Activated CD4-positive, alpha-beta memory T cell treated with anti-CD3 and anti-CD28 coated beads, Interleukin-2, amount 10 ng/mL, durations not matched to agents 7 days and 5 days (primary cell): ENCODE results near the gene TDRD10. TPM values are rescaled to one million over a fixed set of nuclear protein-coding genes. Genes with fewer than 3 reads are reported as not detected.

Experiments used
- CTCF ChIA-PET: fragments of 350-600 bp; sonication (Branson Sonifier 250); formaldehyde crosslinking; loops from one replicate; lab custom pipeline; 2021; ENCODE audit warnings: antibody characterized with exemption, inconsistent platforms; lab: Charles Lee
- POLR2A ChIA-PET: fragments of 350-600 bp; sonication (Branson Sonifier 250); formaldehyde crosslinking; loops from one replicate; lab custom pipeline; 2021; ENCODE audit warnings: antibody characterized with exemption; lab: Charles Lee
- DNase-seq: peaks from one replicate; pipeline ENCODE4 v3.0.0-alpha.2; 2020
- H3K27ac Mint-ChIP-seq: one replicate; pipeline ENCODE4 v1.8.0; 2021; ENCODE audit warnings: mild to moderate bottlenecking, mixed read lengths
- H3K27me3 Mint-ChIP-seq: one replicate; pipeline ENCODE4 v1.8.0; 2021; ENCODE audit warnings: mixed read lengths
- H3K36me3 Mint-ChIP-seq: one replicate; pipeline ENCODE4 v1.8.0; 2021; ENCODE audit warnings: low read depth, mixed read lengths
- H3K4me1 Mint-ChIP-seq: one replicate; pipeline ENCODE4 v1.8.0; 2021; ENCODE audit warnings: mixed read lengths
- H3K4me3 Mint-ChIP-seq: one replicate; pipeline ENCODE4 v1.8.0; 2021; ENCODE audit warnings: mild to moderate bottlenecking, mixed read lengths
- H3K9me3 Mint-ChIP-seq: one replicate; pipeline ENCODE4 v1.8.0; 2021; ENCODE audit warnings: mixed read lengths
- total RNA-seq, 2 experiments: library from RNA; stranded (reverse); gene quantifications; one replicate each; pipeline ENCODE4 v1.2.3, GENCODE V29; 2021

Gene TDRD10
- total RNA-seq, 2 experiments from 2014 or later = not detected

DNA sequence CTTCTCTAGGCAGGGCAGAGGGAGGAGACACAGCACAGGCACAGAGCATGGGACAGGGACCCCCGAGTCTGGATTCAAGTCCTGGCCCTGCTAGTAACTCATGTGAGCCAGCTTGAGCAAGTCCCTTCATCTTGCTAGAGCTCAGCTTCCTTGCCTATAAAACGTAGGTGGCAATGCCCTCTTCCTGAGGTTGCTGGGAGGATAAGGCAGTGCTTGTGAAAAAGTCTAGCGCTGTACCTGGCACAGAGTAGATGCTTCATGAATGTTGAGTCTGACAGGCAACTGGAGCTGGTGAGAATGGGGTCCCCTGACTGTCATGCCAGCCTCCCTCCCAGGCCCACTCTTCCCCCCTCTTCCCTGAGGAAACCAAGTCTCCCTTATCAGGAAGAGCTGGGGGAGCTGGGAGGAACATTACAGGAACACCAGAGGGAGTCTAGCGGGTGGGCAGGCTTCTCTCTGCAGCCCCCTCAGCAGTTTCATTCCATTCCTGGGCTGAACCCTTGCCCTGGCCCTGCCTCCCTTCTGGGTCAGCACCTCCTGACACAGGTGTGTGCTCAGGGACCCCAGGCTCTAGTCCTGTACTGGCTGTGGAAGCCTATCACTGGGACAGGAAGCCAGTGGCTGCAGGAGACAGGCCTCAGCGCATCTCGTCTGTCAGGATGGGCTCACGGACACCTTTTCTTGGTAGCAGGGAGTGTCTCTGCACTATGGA is 75.5 kb downstream of the TDRD10 start:
- ChIA-PET POLR2A (interaction anchor here (0.6 to 1.9 kb wide), 4 partner anchors 9 to 36 kb away, joined by 3 to 6 read pairs (median 4); no protein-coding TSS in a partner anchor), CTCF (interaction anchor here (0.6 to 1.4 kb wide), 2 partner anchors 18 to 49 kb away, joined by 3 to 4 read pairs; no protein-coding TSS in a partner anchor)
- Mint-ChIP-seq H3K4me1 (peaks cover 3% of the 10 kb centered on the region), H3K27ac (no peak overlapping the region), H3K9me3 (no peaks in the 10 kb centered on the region), H3K27me3 (peaks cover 5% of the 10 kb centered on the region), H3K4me3 (no peak overlapping the region), H3K36me3 (peaks cover 40% of the 10 kb centered on the region)
- no peak for DNase-seq

GRCh38 chr1:154578058-154578418 is 76.0 kb downstream of the TDRD10 start:
- DNase-seq = no peak
- Mint-ChIP-seq H3K9me3 (no peaks in the 10 kb centered on the region), H3K4me3 (no peak overlapping the region), H3K4me1 (peaks cover 3% of the 10 kb centered on the region), H3K27me3 (peaks cover 5% of the 10 kb centered on the region), H3K36me3 (peaks cover 46% of the 10 kb centered on the region), H3K27ac (no peak overlapping the region)
- ChIA-PET POLR2A (interaction anchor here (0.6 to 1.9 kb wide), 3 partner anchors 10 to 35 kb away, joined by 3 to 6 read pairs (median 5); no protein-coding TSS in a partner anchor), CTCF (interaction anchor here (0.6 to 1.4 kb wide), 2 partner anchors 18 to 48 kb away, joined by 3 to 4 read pairs; no protein-coding TSS in a partner anchor)

DNA sequence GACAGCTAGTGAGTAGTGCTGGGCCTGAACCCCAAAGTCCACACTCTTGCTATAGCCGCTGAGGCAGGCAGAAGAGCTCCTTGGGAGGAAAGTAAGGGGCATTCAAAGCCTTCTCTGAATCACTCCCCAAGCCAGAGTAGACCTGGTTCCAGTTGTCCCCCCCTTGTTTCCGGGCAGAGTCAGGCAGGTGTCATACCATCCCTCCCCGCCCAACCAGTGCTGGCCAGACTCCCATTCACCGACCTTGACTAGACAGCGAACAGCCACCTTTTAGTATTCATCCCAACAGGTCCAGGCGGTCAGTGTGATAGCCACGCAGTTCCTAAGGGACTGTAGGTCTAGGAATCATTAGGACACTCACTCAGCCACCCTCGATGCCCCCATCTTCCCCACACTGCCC is 77.4 kb downstream of the TDRD10 start:
- Mint-ChIP-seq H3K36me3 (peaks cover 59% of the 10 kb centered on the region), H3K9me3 (no peaks in the 10 kb centered on the region), H3K4me3 (no peak overlapping the region), H3K4me1 (peaks cover 6% of the 10 kb centered on the region), H3K27ac (no peak overlapping the region), H3K27me3 (peaks cover 2% of the 10 kb centered on the region)
- no peak for DNase-seq
- ChIA-PET CTCF (no interaction called here), POLR2A (interaction anchor here (1.9 kb wide), 1 partner anchor 16 kb away, joined by 5 read pairs; no protein-coding TSS in a partner anchor)

GRCh38 chr1:154581766-154582165 is 79.7 kb downstream of the TDRD10 start:
- Mint-ChIP-seq H3K27ac (no peak overlapping the region), H3K36me3 (peaks cover 83% of the 10 kb centered on the region), H3K4me3 (no peak overlapping the region), H3K4me1 (peaks cover 18% of the 10 kb centered on the region), H3K27me3 (no peaks in the 10 kb centered on the region), H3K9me3 (no peaks in the 10 kb centered on the region)
- ChIA-PET CTCF (no interaction called here), POLR2A (no interaction called here)
- DNase-seq = no peak

DNA sequence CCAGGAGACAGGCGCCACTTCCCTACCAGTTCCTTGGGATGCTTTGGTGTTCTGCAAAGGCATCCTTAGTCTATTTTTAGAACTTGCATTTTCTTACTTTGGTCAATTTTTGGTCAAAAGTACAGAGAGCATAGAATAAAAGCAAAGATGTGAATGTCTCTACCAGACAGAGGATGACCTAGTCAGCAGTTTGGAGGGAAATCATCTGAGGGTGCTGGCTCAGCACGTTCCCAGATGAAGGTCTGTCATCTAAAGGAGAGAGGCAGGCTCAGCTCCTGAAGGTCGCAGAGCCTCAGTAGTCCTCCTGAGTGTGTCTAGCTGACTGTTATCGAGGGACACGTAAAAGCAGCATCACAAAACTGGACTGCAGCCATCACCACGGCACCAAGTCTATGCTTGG is 80.9 kb downstream of the TDRD10 start:
- DNase-seq = no peak
- CTCF ChIA-PET = no interaction called here
- H3K27ac Mint-ChIP-seq = no peak overlapping the region
- H3K27me3 Mint-ChIP-seq = no peaks in the 10 kb centered on the region
- H3K4me1 Mint-ChIP-seq = peaks cover 23% of the 10 kb centered on the region
- POLR2A ChIA-PET = no interaction called here
- H3K36me3 Mint-ChIP-seq = peaks cover 93% of the 10 kb centered on the region
- no peak overlapping the region for H3K4me3 Mint-ChIP-seq
- no peaks in the 10 kb centered on the region for H3K9me3 Mint-ChIP-seq

DNA sequence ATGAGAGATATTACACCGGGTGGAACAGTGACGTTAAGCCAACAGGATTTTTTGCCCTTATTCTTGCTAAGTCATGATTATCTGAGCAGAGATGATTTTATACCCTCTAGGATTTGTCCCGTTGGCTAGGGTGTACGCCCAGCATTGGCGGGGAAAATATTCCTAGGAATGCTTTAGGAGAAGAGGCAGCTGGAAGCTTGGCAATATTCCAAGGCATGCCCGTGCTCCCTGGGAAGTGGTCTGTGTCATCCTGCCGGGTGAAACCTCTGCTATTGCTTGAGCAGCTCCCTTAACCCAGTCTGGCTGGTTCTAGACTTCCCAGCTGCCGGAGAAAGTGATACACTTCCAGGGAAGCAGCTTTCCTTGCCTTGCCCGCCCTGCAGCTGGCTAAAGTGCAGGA is 81.8 kb downstream of the TDRD10 start:
- H3K27me3 Mint-ChIP-seq = no peaks in the 10 kb centered on the region
- H3K27ac Mint-ChIP-seq = no peak overlapping the region
- peaks cover 25% of the 10 kb centered on the region for H3K4me1 Mint-ChIP-seq
- no peaks in the 10 kb centered on the region for H3K9me3 Mint-ChIP-seq
- no peak overlapping the region for H3K4me3 Mint-ChIP-seq
- ChIA-PET POLR2A (interaction anchor here (1.0 kb wide), 1 partner anchor 21 kb away, joined by 3 read pairs; no protein-coding TSS in a partner anchor), CTCF (no interaction called here)
- peaks cover 95% of the 10 kb centered on the region for H3K36me3 Mint-ChIP-seq
- no peak for DNase-seq

DNA sequence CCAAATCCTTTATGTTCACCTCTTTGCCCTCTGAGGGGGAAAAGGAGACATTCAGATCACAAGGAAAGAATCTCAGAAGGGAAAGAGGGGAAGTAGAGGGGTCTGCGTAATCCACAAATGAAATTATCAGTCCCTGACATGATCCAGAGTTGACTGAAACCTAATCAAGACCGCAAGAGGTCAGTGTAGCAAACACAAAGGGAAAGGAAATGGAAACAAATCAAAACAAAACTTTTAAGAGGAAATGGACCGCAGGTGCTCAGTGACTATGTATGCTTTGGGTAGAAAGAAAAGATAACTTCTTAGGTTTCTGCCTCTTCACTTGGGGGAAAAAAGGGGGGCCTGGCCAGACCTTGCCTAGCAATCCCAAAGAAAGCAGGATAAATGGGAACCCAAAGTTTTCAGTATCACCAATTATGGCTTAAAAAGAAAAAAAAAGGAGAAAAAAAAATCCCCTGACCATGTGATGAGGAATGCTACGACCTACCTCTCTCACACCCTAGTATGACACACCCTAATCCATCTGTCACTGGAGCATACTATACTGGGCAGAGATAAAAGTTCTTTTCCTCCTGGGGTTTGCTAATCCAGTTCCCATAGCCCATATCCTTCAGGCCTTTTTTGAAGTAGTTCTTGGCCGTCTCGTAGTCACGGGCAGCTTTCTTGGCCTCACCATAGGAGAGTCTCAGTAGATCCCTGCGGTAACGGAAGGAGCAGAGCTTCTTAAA is 82.4 kb downstream of the TDRD10 start:
- Mint-ChIP-seq H3K9me3 (no peaks in the 10 kb centered on the region), H3K27ac (peak overlapping the region; percentile 47), H3K27me3 (no peaks in the 10 kb centered on the region), H3K36me3 (peaks cover 95% of the 10 kb centered on the region), H3K4me1 (peaks cover 25% of the 10 kb centered on the region), H3K4me3 (no peak overlapping the region)
- no peak for DNase-seq
- CTCF ChIA-PET = no interaction called here
- POLR2A ChIA-PET = interaction anchor here (1.0 kb wide), 1 partner anchor 21 kb away, joined by 3 read pairs; no protein-coding TSS in a partner anchor

- Mint-ChIP-seq H3K27me3 (no peaks in the 10 kb centered on the region), H3K4me1 (peaks cover 25% of the 10 kb centered on the region), H3K36me3 (peaks cover 95% of the 10 kb centered on the region), H3K9me3 (no peaks in the 10 kb centered on the region), H3K4me3 (no peak overlapping the region), H3K27ac (no peak overlapping the region)
- CTCF ChIA-PET = no interaction called here
- POLR2A ChIA-PET = interaction anchor here (0.9 kb wide), 1 partner anchor 22 kb away, joined by 3 read pairs; no protein-coding TSS in a partner anchor
- DNase-seq = no peak
Observed at GRCh38 chr1:154586231-154586630, 84.2 kb downstream of the TDRD10 start.

GRCh38 chr1:154586641-154587040 is 84.6 kb downstream of the TDRD10 start:
- no peak for DNase-seq
- peaks cover 25% of the 10 kb centered on the region for H3K4me1 Mint-ChIP-seq
- POLR2A ChIA-PET = interaction anchor here (0.9 kb wide), 1 partner anchor 22 kb away, joined by 3 read pairs; no protein-coding TSS in a partner anchor
- peaks cover 98% of the 10 kb centered on the region for H3K36me3 Mint-ChIP-seq
- CTCF ChIA-PET = no interaction called here
- no peaks in the 10 kb centered on the region for H3K27me3 Mint-ChIP-seq
- H3K4me3 Mint-ChIP-seq = no peak overlapping the region
- no peaks in the 10 kb centered on the region for H3K9me3 Mint-ChIP-seq
- H3K27ac Mint-ChIP-seq = no peak overlapping the region

DNA sequence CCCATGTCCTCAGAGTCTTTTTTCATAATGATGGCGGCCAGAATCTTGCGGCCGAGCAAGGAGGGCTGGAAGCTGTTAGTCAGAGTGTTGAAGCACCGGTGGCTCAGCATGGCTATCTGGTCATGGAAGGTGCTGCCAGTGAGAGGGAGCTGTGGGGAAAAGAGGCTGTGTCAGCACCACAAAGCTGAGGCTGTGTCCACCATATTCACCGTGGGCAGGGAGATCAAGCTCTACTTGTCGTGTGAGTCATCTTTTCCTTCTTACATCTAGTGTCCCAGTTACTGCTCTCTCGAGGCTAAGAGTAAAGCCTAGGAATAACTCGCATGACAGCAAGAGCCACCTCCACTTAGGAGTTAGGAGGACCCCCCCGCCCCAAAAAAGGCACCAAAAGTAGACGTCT is 87.8 kb downstream of the TDRD10 start:
- DNase-seq = no peak
- Mint-ChIP-seq H3K36me3 (peaks cover 93% of the 10 kb centered on the region), H3K27ac (no peak overlapping the region), H3K27me3 (no peaks in the 10 kb centered on the region), H3K4me3 (no peak overlapping the region), H3K9me3 (no peaks in the 10 kb centered on the region), H3K4me1 (peaks cover 20% of the 10 kb centered on the region)
- POLR2A ChIA-PET = interaction anchor here (0.9 kb wide), 1 partner anchor 409 kb away, joined by 3 read pairs; no protein-coding TSS in a partner anchor
- CTCF ChIA-PET = interaction anchor here (1.3 kb wide), 1 partner anchor 30 kb away, joined by 4 read pairs; no protein-coding TSS in a partner anchor

- Mint-ChIP-seq H3K4me3 (no peak overlapping the region), H3K4me1 (peaks cover 12% of the 10 kb centered on the region), H3K27me3 (no peaks in the 10 kb centered on the region), H3K9me3 (no peaks in the 10 kb centered on the region), H3K36me3 (peaks cover 89% of the 10 kb centered on the region), H3K27ac (no peak overlapping the region)
- POLR2A ChIA-PET = no interaction called here
- DNase-seq = no peak
- CTCF ChIA-PET = no interaction called here
Observed at GRCh38 chr1:154590756-154591155, 88.7 kb downstream of the TDRD10 start.

- peaks cover 89% of the 10 kb centered on the region for H3K36me3 Mint-ChIP-seq
- H3K4me1 Mint-ChIP-seq = peaks cover 11% of the 10 kb centered on the region
- ChIA-PET POLR2A (interaction anchor here (1.6 kb wide), 1 partner anchor 14 kb away, joined by 6 read pairs; no protein-coding TSS in a partner anchor), CTCF (no interaction called here)
- H3K27ac Mint-ChIP-seq = no peak overlapping the region
- no peak for DNase-seq
- no peak overlapping the region for H3K4me3 Mint-ChIP-seq
- no peaks in the 10 kb centered on the region for H3K9me3 Mint-ChIP-seq
- no peaks in the 10 kb centered on the region for H3K27me3 Mint-ChIP-seq
Observed at GRCh38 chr1:154591206-154591605, 89.2 kb downstream of the TDRD10 start.

- H3K4me3 Mint-ChIP-seq = no peak overlapping the region
- no peak overlapping the region for H3K27ac Mint-ChIP-seq
- ChIA-PET POLR2A (no interaction called here), CTCF (interaction anchor here (1.0 kb wide), 1 partner anchor 33 kb away, joined by 3 read pairs; no protein-coding TSS in a partner anchor)
- peaks cover 7% of the 10 kb centered on the region for H3K4me1 Mint-ChIP-seq
- no peaks in the 10 kb centered on the region for H3K27me3 Mint-ChIP-seq
- H3K36me3 Mint-ChIP-seq = peaks cover 89% of the 10 kb centered on the region
- no peaks in the 10 kb centered on the region for H3K9me3 Mint-ChIP-seq
- no peak for DNase-seq
Observed at GRCh38 chr1:154593390-154593789, 91.4 kb downstream of the TDRD10 start.
